HG02763 (cell line): ENCODE measurements around the gene MIGA2.

Experiments used
- ATAC-seq: cut with Tn5 transposase; IDR thresholded peaks from one replicate; pipeline ENCODE4 v1.9.1; 2021; ENCODE audit warnings: mild to moderate bottlenecking, moderate library complexity; ENCODE audit not compliant: unreplicated experiment

MIGA2 gene

DNA sequence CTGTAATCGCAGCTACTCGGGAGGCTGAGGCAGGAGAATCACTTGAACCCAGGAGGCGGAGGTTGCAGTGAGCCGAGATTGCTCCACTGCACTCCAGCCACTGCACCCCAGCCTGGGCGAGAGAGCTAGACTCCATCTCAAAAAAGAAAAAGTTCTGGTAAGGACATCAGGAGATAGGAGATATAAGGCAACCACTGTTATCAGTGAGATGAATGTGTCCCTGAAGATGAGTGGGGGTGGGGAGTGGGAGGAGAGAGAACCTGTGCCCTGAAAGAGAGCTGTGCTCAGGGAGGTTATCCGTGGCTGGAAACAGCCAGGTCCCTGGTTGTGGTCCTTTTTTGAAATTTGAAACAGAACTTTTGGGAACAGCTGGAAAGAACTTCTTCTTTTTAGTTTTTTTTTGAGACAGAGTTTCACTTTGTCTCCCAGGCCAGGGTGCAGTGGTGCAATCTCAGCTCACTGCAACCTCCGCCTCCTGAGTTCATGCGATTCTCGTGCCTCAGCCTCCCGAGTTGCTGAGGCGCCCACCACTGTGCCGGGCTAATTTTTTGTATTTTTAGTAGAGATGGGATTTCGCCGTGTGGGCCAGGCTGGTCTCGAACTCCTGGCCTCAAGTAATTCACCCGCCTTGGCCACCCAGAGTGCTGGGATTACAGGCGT is 77.3 kb downstream of the MIGA2 start:
- no peak for ATAC-seq

DNA sequence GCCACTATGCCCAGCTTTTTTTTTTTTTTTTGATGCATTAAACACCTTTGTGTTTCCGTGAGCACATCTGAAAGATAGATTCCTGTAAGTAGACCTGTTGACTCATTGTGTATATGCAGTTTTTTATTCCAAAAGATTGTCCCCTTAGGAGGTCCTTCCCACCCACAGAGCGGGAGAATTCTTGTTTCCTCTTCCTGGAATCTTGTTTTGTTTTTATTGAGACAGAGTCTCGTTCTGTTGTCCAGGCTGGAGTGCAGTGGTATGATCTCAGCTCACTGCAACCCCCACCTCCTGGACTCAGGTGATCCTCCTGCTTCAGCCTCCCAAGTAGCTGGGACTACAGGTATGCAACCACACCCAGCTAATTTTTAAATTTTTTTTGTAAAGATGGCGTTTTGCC is 82.4 kb downstream of the MIGA2 start:
- no peak for ATAC-seq

DNA sequence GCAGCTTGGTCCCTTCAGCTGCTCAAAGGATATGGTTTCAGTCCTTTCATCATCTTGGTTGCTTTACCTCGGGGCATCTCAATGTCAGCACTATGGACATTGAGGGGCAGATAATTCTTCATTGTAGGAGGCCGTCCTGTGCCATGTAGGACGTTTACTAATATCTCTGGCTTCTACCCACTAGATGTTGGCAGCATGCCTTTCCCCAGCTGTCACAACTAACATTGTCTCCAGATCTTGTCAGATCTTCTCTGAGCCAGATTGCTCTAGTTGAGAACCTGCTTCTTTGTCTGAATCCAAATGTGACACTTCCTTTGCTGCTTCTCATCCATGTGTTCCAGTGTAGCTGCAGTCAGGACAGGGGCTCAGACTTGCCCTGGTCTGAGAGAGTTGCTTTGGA is 85.1 kb downstream of the MIGA2 start:
- ATAC-seq: no peak
